Fibroblast of skin of left biceps (primary cell): ENCODE results near the gene TSFM.

Experiments
- DNase-seq, 2 experiments: peaks; one replicate each; pipeline ENCODE4 v3.0.0-alpha.2; 2013; ENCODE audit warnings: low read depth in 2 of 2

Gene TSFM

DNA sequence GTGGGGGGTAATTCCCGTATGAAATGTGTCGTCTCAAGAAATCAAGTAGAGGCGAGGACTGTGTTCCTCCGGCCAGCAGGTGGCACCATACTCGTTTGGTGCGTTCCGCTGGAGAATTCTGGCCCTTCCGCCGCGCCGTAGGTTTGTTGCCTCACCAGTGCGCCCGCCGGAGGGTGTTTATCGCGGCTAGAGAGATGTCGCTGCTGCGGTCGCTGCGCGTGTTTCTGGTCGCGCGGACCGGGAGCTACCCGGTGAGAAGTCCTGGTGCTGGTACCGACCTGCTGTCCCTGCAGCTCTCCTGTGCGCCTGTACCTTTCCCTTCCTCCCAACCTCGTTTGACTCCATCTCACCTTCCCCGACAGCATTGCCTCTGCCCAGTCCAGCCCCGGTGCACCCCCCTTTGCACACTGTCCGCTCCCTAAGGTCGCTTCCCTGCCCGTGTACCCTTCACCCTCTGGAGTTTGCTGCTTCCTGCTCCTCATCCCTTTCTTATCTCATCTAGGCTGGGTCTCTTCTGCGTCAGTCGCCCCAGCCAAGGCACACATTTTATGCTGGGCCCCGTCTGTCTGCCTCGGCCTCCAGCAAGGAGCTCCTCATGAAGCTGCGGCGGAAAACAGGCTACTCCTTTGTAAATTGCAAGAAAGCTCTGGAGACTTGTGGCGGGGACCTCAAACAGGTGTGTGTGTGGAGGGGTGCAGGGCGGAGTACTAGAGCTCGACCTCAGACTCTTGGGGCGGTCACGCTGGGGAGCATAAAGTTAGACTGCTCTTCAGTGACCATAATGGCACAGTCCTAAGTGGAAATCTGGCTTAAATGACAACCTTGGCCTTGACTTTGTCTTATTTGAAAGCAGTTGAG, at the start of gene TSFM:
Gene TSFM (plus strand): TSS at position 180 of the 858 bp plus-strand sequence. CDS start 15 bp downstream, at position 195.
- DNase-seq, result peak; percentile 78 to 82

DNA sequence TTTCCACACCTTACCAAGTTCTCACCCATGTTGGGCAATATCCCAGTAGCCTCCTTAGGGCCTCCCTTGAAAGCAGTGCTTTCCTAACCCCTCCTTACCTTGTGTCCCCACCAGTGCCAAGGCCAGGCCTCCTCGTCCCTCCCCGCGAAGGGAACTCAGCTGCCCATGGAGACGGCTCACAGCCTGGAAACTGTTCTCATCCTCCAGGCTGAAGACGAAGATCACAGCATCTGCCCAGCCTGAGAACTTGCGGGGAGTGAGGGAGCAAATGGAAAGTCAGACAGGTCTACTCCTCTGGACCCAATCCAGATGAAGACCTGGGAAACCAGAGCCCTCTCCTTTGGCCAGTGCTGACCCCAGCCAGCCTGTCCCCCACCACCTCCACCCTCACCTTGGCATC, 48.7 kb upstream of the TSFM start:
- no peak for DNase-seq

DNA sequence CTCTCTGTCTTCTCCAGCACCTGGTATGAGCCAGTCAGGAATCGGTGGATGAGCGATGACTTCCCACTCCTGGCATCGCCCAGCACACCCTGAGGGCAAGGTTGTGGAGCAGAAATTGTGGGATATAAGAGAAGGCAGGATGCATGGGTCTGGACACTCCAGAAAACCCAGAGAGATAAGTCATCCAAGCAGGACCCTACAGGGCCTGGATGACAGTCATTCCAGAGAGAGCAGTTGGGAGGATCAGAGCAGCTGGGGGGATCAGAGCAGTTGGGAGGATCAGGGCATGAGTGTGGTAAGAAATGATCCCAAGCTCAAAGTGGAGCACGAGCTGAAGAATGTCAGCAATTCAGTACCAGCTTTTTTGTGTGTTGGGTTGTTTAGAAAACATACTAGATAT, 48.0 kb upstream of the TSFM start:
- DNase-seq, result no peak

GRCh38 chr12:57735198-57735855, 47.3 kb upstream of the TSFM start:
- no peak for DNase-seq

- no peak for DNase-seq
These were observed 46.4 kb upstream of the TSFM start for GRCh38 chr12:57735952-57736740.

DNA sequence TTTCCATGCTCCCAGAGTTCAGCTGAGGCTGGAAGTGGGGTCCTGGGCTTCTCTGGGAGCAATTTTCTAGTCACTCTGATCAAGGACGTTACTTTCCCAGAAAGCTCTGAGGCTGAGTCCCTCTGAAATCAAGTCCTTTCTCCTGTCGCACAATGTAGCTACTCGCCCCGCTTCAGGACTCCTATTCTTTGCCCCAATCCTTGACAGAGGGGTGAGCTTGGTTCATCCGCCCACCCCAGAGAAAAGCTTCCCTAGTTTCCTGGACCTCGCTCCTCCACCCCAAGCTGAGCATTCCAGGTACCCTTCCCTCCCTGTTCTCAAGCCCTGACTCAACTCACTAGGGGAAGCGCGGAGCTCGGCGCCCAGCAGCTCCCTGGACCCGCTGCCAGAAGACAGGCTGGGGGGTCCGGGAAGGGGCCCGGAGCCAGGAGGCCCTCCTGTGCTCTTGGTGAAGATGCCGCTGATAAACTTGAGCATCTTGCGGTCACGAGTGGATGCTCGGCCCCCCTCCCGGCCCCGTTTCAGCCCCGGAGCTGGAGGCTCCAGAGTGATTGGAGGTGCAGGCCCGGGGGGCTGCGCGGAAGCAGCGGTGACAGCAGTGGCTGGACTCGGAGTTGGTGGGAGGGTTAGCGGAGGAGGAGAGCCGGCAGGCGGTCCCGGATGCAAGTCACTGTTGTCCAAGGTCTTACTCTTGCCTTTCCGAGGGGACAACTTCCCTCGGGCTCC, 45.7 kb upstream of the TSFM start:
- DNase-seq, result no peak

- no peak for DNase-seq
These were observed 44.8 kb upstream of the TSFM start for GRCh38 chr12:57737467-57738460.

- no peak for DNase-seq
These were observed 43.8 kb upstream of the TSFM start, which contains the start of gene AGAP2 for GRCh38 chr12:57738661-57739237. Gene AGAP2, minus strand, starts transcription at chr12:57738742. Its CDS starts 496 bp downstream, at chr12:57738246.

DNA sequence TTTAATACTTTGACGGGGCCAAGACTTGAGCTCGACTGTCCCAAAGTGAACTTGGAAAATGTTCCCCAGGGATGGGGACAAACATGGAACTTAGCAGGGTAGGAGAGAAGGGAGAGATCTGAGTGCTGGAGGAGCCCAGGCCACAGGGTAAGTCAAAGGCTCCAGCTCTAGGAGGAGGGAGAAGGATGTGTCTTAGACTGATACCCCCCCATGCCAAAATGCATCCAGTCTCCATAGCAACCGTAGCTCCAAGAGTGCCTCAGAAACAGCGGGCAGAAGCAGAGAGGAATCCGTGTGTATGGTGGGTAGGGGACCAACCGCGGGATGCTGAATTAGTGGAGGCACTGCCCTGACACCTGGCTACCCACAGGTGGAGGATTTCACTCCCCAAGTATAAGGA, 43.2 kb upstream of the TSFM start:
- DNase-seq, result no peak

DNA sequence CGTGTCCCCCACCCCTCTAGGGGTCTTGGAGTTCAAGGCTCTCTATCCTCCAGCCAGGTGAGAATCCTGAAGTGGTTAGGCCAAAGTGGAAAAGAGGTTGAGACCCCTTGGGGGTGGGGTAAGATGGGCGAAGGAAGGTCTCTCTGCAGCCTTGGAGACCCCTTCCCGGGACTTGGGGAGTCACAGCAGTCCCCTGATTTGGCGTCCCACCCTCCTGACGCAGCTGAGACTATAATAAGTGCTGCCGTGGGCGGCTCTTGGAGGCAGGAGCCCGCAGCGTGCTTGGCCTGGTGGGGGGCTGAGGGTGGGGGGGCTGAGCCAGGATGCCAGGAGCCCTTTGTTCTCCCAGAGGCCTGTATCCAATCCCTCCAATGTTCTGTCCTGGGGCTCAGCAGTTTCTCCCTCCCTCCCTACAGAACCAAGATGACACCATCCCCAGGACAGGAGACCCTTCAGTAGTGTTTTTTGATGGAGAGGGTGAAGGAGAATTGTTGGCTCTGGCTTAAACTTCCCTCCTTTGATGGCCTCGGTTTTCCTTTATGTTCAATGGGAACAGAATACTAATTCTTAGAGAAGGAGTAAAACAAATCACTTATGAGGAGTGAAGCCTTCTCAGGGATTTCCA, 42.6 kb upstream of the TSFM start:
- no peak for DNase-seq

- DNase-seq, result no peak
These were observed 41.8 kb upstream of the TSFM start for GRCh38 chr12:57740656-57741412.

DNA sequence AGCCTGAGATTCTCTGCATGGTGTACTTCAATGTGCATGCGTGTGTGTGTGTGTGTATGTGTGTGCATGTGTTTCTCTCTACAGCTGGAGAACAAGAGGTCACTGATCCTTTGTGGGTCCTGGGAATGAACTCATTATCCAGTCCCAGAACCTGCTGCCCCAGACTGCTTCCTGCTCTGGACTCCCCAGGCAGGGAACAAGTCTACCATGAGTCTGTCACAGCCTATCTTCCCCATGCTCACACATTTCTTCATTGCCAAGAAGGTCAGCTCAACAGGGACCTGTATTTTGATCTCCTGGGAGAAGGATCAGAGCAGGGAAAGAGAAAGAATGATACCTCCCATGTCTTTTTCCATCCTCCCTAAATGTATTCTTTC, 41.2 kb upstream of the TSFM start:
- no peak for DNase-seq

DNA sequence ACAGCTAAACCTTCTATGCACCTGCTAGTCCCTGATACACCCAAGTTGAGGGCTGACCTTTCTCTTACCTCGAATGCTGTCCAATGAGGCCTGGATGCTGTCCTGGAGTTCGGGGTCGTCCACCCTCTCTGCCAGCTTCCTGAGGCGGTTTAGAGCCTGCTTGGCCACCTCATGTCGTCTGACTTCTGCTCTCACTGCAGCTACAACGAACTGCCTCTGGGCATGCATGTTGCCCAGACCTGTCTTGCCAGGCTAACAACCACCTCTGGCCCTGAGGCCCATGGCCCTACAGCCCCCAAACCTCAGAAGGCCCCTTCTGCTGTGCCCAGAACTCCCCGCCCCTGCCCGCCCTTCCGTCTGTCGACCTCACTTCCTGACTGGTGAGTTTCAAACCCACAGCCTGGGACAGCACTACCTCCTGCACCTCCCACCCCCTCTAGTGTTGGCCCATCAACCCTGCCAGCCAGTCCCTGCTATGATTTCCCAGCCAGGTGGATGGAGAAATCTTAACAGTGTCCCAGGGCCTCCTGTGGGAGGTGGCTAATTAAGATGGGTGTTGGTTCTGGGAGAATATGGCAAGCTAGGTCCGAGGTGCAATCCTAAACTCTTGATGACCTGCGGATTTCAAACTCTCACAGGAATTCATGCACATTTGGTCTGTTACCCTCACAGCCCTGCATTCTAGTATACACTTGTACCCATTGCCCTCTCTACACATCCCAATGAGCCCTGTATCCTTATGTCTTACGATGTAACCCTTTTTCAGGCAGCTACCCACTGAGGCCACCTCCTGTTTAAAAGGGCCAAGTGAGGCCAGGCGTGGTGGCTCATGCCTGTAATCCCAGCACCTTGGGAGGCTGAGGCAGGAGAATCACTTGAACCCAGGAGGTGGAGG, 40.5 kb upstream of the TSFM start:
- DNase-seq, result no peak

- no peak for DNase-seq
These were observed 38.8 kb upstream of the TSFM start for GRCh38 chr12:57743769-57744168.

DNA sequence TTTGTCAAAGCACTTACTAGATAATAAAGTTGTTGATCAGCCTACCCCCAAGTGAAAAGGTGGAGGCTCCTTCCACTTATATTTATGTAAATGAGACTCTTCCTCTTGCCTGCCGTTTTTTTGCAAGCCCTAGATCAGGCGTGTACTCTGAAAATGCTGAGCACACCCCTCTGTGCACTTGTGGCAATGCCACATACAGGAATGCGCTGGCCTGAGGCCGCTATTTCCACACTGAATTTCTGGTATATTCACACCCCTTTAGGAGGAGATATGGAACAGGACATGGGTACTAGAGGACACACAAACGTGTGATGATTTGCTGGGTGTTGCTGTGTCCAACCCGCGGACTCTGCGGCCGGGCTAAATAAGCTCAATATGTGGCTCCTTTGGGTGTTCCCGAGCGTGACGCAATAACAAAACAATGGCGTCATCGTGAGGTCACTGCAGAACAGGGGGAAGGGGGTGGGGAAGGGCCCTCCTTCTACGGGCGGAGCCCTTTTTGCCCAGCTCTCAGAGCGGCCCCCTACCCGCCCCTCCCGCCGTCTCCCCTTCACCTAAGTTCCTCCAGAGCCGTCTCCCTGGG, 38.3 kb upstream of the TSFM start:
- no peak for DNase-seq

- DNase-seq, result peak; percentile 96 to 97
These were observed 37.7 kb upstream of the TSFM start, which contains the start of gene TSPAN31 for GRCh38 chr12:57744777-57745484. Gene TSPAN31, plus strand, starts transcription at chr12:57745039. Its CDS starts 116 bp downstream, at chr12:57745155.

GRCh38 chr12:57745485-57745881, 37.1 kb upstream of the TSFM start:
- DNase-seq, result no peak
